Vagina (tissue), 2 donors: Measurements from ENCODE around the gene EXOC6B.

Experiments used
- CTCF ChIP-seq, 3 experiments: fragments of 450-650 bp in 2 of 3; fragments of 200-600 bp in 1 of 3; sonication (generic) in 1 of 3; IDR thresholded peaks; one replicate each; pipeline ENCODE4 v1.5.1; 2017 to 2019; ENCODE audit warnings: antibody characterized with exemption in 3 of 3, mild to moderate bottlenecking in 2 of 3, moderate library complexity in 2 of 3
- POLR2AphosphoS5 ChIP-seq, 2 donors: sonication (generic); formaldehyde crosslinking; IDR thresholded peaks; one replicate each; pipeline ENCODE4 v1.9.0; 2017; ENCODE audit warnings: antibody characterized with exemption in 2 of 2, mild to moderate bottlenecking in 2 of 2, low read depth in 1 of 2; ENCODE audit not compliant: insufficient read depth in 1 of 2

GRCh38 chr2:72685638-72686213, 140.1 kb downstream of the EXOC6B start:
- TF ChIP-seq CTCF (IDR thresholded peaks at IDR 0.05), result no peak
- TF ChIP-seq POLR2AphosphoS5 (IDR thresholded peaks at IDR 0.05; ENCODE audit: insufficient read depth in 1 of 2, low read depth in 1 of 2), result no peak
